HEK293T (cell line): Measurements from ENCODE around the gene FNDC5.

ENCODE experiments used
- CTCF ChIA-PET: fragments of 350-600 bp; formaldehyde crosslinking; extraction: SDS; loops from one replicate; lab custom pipeline; 2021; ENCODE audit warnings: antibody characterized with exemption, inconsistent platforms; lab: Yijun Ruan, JAX
- POLR2A ChIA-PET: fragments of 350-600 bp; formaldehyde crosslinking; extraction: SDS; loops from one replicate; lab custom pipeline; 2020; ENCODE audit warnings: antibody characterized with exemption, inconsistent platforms; lab: Yijun Ruan, JAX
- DNase-seq: peaks from one replicate; pipeline ENCODE4 v3.0.0; 2012; ENCODE audit warnings: mixed read lengths; ENCODE audit errors: extremely low spot score
- ARNT ChIP-seq: fragments of 450-650 bp; IDR thresholded peaks from 2 replicates; pipeline ENCODE4 v1.6.1; 2017; ENCODE audit warnings: mild to moderate bottlenecking
- BHLHE40 ChIP-seq: fragments of 450-650 bp; IDR thresholded peaks from 2 replicates; pipeline ENCODE4 v1.6.1; 2016; ENCODE audit warnings: mild to moderate bottlenecking, moderate library complexity, borderline replicate concordance
- CTBP1 ChIP-seq: fragments of 450-650 bp; IDR thresholded peaks from 2 replicates; pipeline ENCODE4 v1.6.1; 2016; ENCODE audit warnings: borderline replicate concordance
- ELF4 ChIP-seq: fragments of 450-650 bp; IDR thresholded peaks from 2 replicates; pipeline ENCODE4 v1.6.1; 2017; ENCODE audit warnings: antibody characterized with exemption
- FOXA1 ChIP-seq: fragments of 450-650 bp; IDR thresholded peaks from 2 replicates; pipeline ENCODE4 v1.6.1; 2016; ENCODE audit warnings: mild to moderate bottlenecking
- FOXK2 ChIP-seq: fragments of 450-650 bp; IDR thresholded peaks from 2 replicates; pipeline ENCODE4 v1.6.1; 2016; ENCODE audit warnings: mild to moderate bottlenecking
- FOXM1 ChIP-seq: fragments of 450-650 bp; IDR thresholded peaks from 2 replicates; pipeline ENCODE4 v1.6.1; 2017; ENCODE audit warnings: mild to moderate bottlenecking, borderline replicate concordance
- HDGF ChIP-seq: fragments of 450-650 bp; IDR thresholded peaks from 2 replicates; pipeline ENCODE4 v1.6.1; 2017; ENCODE audit warnings: antibody characterized with exemption, borderline replicate concordance
- L3MBTL2 ChIP-seq: fragments of 450-650 bp; conservative IDR thresholded peaks from 2 replicates; pipeline ENCODE4 v1.6.1; 2016; ENCODE audit warnings: mild to moderate bottlenecking
- LEF1 ChIP-seq: fragments of 450-650 bp; IDR thresholded peaks from 2 replicates; pipeline ENCODE4 v1.6.1; 2017; ENCODE audit warnings: mild to moderate bottlenecking, borderline replicate concordance
- NFRKB ChIP-seq: fragments of 450-650 bp; IDR thresholded peaks from 2 replicates; pipeline ENCODE4 v1.6.1; 2016; ENCODE audit warnings: mild to moderate bottlenecking, moderate library complexity
- PKNOX1 ChIP-seq: fragments of 450-650 bp; IDR thresholded peaks from 2 replicates; pipeline ENCODE4 v1.6.1; 2016
- SP1 ChIP-seq: fragments of 450-650 bp; IDR thresholded peaks from 2 replicates; pipeline ENCODE4 v1.6.1; 2017
- SUZ12 ChIP-seq: fragments of 450-650 bp; IDR thresholded peaks from 2 replicates; pipeline ENCODE4 v1.6.1; 2016; ENCODE audit warnings: mild to moderate bottlenecking
- TARDBP ChIP-seq: fragments of 450-650 bp; IDR thresholded peaks from 2 replicates; pipeline ENCODE4 v1.6.1; 2016
- ZNF384 ChIP-seq: fragments of 450-650 bp; IDR thresholded peaks from 2 replicates; pipeline ENCODE4 v1.6.1; 2016

The FNDC5 gene

DNA sequence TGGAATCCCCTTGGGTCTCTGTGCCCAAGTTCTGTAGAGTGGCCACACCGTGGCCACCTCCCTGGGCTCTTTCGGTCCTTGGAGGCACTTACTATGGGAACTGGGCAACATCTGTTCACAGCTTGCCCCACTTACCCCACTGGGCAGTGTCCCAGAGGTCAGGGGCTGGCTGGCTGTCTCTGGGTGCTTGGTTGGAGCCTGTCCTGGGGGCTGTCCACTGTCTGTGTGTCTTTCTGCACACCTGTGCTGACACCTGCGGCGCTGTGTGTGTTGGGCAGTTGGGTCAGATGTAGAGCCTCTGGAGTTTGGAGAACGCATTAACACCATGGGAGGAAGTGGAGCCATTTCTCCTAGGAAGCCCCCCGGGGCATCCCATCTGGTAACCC lies 31.8 kb upstream of the FNDC5 start:
- TF ChIP-seq SUZ12 (no peak), ELF4 (no peak), FOXM1 (no peak), FOXK2 (no peak), TARDBP (no peak), ARNT (no peak), SP1 (no peak), FOXA1 (no peak), NFRKB (no peak), ZNF384 (no peak), CTBP1 (no peak), L3MBTL2 (no peak), HDGF (no peak), BHLHE40 (no peak), PKNOX1 (no peak), LEF1 (no peak)
- ChIA-PET CTCF (interaction anchor here (1.2 kb wide), 1 partner anchor 10 kb away, joined by 3 read pairs; no protein-coding TSS in a partner anchor), POLR2A (no interaction called here)
- no peak for DNase-seq

- ChIA-PET POLR2A (no interaction called here), CTCF (interaction anchor here (0.6 to 1.2 kb wide), 2 partner anchors 9 to 20 kb away, joined by 3 to 4 read pairs; no protein-coding TSS in a partner anchor)
- TF ChIP-seq FOXA1, result no peak
- no peak for TF ChIP-seq BHLHE40
- no peak for TF ChIP-seq LEF1
- no peak for TF ChIP-seq NFRKB
- no peak for TF ChIP-seq SP1
- TF ChIP-seq TARDBP, result no peak
- TF ChIP-seq FOXM1, result no peak
- TF ChIP-seq HDGF, result no peak
- no peak for TF ChIP-seq CTBP1
- no peak for TF ChIP-seq ARNT
- no peak for TF ChIP-seq PKNOX1
- TF ChIP-seq SUZ12, result no peak
- TF ChIP-seq ZNF384, result no peak
- no peak for DNase-seq
Measured at GRCh38 chr1:32901823-32902534, 31.3 kb upstream of the FNDC5 start.

DNA sequence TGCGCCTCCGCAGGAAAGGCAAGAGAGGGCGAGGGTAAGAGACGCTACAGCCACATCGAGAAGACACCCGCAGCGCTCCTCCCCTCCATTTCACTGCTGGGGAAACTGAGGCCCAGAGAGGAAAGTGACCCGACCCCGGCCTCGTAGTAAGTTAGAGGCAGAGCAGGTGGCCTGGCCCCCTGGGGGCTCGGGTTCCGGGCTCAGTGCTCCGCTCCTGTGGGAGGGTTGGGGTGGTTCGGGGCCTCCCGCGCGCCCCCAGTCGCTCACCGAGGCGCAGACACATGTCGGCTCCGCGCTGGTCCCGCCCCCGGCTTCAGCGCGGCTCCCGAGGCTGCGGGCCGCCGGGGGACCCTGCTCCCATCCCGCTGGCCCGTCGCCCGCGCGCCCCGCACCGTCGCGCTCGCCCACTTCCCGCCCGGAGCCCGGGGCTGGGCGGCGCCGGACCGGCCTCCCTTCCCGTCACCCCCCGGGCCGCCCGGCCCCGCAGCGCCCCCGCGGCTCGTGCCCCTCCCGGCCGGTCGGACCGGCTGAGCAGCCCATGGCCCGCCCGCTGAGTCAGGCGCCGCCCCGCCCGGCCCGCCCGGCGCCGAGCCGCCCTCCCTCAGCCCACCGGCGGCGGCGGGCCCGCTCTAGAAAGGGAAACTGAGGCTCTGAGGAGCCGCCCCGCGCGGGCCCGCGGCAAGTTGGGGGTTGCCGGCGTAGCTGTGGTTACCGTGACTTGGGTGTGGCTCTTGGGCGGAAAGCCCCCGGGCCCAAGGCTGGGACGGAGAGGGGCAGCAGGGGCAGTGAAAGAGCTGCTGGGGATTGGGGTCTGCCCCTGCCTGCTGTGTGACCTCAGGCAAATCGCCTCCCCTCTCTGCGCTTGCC lies 30.5 kb upstream of the FNDC5 start, which contains the start of gene TMEM54:
TSS of gene TMEM54 (minus strand) at position 434 of the 867 bp plus-strand sequence. CDS start at position 283, 151 bp downstream.
- DNase-seq, result peak; percentile 71
- ChIA-PET CTCF (interaction anchor here (0.6 to 1.2 kb wide), 2 partner anchors 9 to 21 kb away, joined by 3 to 4 read pairs; no protein-coding TSS in a partner anchor), POLR2A (no interaction called here)
- no peak for TF ChIP-seq TARDBP
- no peak for TF ChIP-seq LEF1
- no peak for TF ChIP-seq CTBP1
- TF ChIP-seq L3MBTL2, result peak; percentile 69
- TF ChIP-seq FOXM1, result 0 out of 2 replicates have a peak, but pooled peaks have one; percentile 43
- no peak for TF ChIP-seq PKNOX1

- TF ChIP-seq SP1 (no peak), ZNF384 (no peak), L3MBTL2 (no peak), CTBP1 (no peak), NFRKB (no peak), ARNT (no peak; the same call in 1 of the 2 replicates), FOXA1 (no peak), BHLHE40 (no peak), PKNOX1 (no peak), FOXM1 (no peak), HDGF (no peak)
- ChIA-PET POLR2A (interaction anchor here (1.0 kb wide), 1 partner anchor 25 kb away, joined by 3 read pairs; no protein-coding TSS in a partner anchor), CTCF (no interaction called here)
- DNase-seq, result no peak
Measured at GRCh38 chr1:32900371-32900955, 29.8 kb upstream of the FNDC5 start.
